Kidney (tissue), 14 donors: Measurements from ENCODE around the gene SLC2A5. TPM values are rescaled to one million over a fixed set of nuclear protein-coding genes. Genes with fewer than 3 reads are reported as not detected.

Source experiments
- DNase-seq, 5 donors: peaks; one replicate each; pipeline ENCODE4 v3.0.0-alpha.2; 2013 to 2020
- FAIRE-seq: peaks from 2 replicates; lab custom pipeline; 2012; peaks lifted over from hg19 to GRCh38; lab: Jason Lieb, UNC
- H3K27ac ChIP-seq, 2 donors: one replicate each; pipeline ENCODE4 v1.7.0; 2013; ENCODE audit warnings: low read depth in 2 of 2, low read length in 2 of 2, inconsistent platforms in 1 of 2
- H3K27me3 ChIP-seq: one replicate; pipeline ENCODE4 v1.7.1; 2013; ENCODE audit warnings: low read length, inconsistent platforms; ENCODE audit not compliant: control insufficient read depth, insufficient read depth
- H3K36me3 ChIP-seq, 3 donors: one replicate each; pipeline versions ENCODE4 v1.7.0 to v1.7.1; 2013; ENCODE audit warnings: low read length in 3 of 3, control low read depth in 1 of 3, inconsistent platforms in 1 of 3; ENCODE audit not compliant: insufficient read depth in 3 of 3, control insufficient read depth in 2 of 3
- H3K4me1 ChIP-seq, 3 donors: one replicate each; pipeline versions ENCODE4 v1.7.0 to v1.7.1; 2013; ENCODE audit warnings: low read length in 3 of 3, inconsistent platforms in 1 of 3, low read depth in 1 of 3; ENCODE audit not compliant: control insufficient read depth in 2 of 3, insufficient read depth in 2 of 3
- H3K4me3 ChIP-seq, 3 donors: one replicate each; pipeline versions ENCODE4 v1.7.0 to v1.8.1; 2013; ENCODE audit warnings: low read length in 3 of 3, control low read depth in 1 of 3, inconsistent platforms in 1 of 3
- H3K9ac ChIP-seq, 3 donors: one replicate each; pipeline versions ENCODE4 v1.7.0 to v1.7.1; 2013; ENCODE audit warnings: low read length in 3 of 3, control low read depth in 1 of 3, inconsistent platforms in 1 of 3
- H3K9me3 ChIP-seq, 3 donors: one replicate each; pipeline versions ENCODE4 v1.7.0 to v1.7.1; 2013; ENCODE audit warnings: low read length in 3 of 3, control low read depth in 1 of 3, inconsistent platforms in 1 of 3; ENCODE audit not compliant: control insufficient read depth in 2 of 3, insufficient read depth in 1 of 3
- CTCF ChIP-seq: IDR thresholded peaks from 3 replicates; pipeline ENCODE4 v1.5.1; 2012; ENCODE audit warnings: mild to moderate bottlenecking, moderate library complexity, borderline replicate concordance; ENCODE audit not compliant: insufficient read depth; ENCODE audit errors: extremely low read depth
- intact Hi-C: fragments of 100-400 bp; cut with DNase I; formaldehyde crosslinking; loops from one replicate; pipeline ENCODE4 v1.11.1; 2022
- polyA plus RNA-seq: library from polyadenylated mRNA; stranded (reverse); fragments of 350-450 nt; fragmentation: Illumina TruSeq; extraction: RNeasy Lipid Tissue Mini Kit (QIAGEN cat#74804); gene quantifications from one replicate; pipeline ENCODE4 v1.2.3, GENCODE V29; 2014; ENCODE audit warnings: low read depth, low replicate concordance; ENCODE audit not compliant: insufficient read depth
- total RNA-seq: library from RNA; stranded (reverse); fragmentation: NEBNext Ultra II Directional; extraction: Animal tissue kit (Norgen Biotek cat#: 25700); gene quantifications from one replicate; pipeline ENCODE4 v1.2.1, GENCODE V29; 2021
- donor health status: control.
- donor health status: control.
- donor health status: control.
- donor health status: control.
- donor health status: control.
- donor health status: DM: yes; HTN: yes; CAD: no.
- donor health status: Normal renal cell carcinoma (clear cell type).

Gene SLC2A5
- total and polyA plus RNA-seq, 2 donors from 2014 or later, result 6.4 to 9.0 TPM

- Histone ChIP-seq H3K36me3 (no peaks in the 10 kb centered on the region), H3K27me3 (no peaks in the 10 kb centered on the region), H3K4me3 (no peak overlapping the region), H3K27ac (no peak overlapping the region), H3K9me3 (no peaks in the 10 kb centered on the region), H3K9ac (no peak overlapping the region), H3K4me1 (peaks cover 0 to 5% (median 3%) of the 10 kb centered on the region in 3 donors)
- DNase-seq (no peak), FAIRE-seq (no peak)
- intact Hi-C loops, result no loop called here
- TF ChIP-seq CTCF, result no peak
Measured at GRCh38 chr1:9084906-9085305, 15.5 kb upstream of the SLC2A5 start.

- no peak overlapping the region for H3K27ac ChIP-seq
- no peaks in the 10 kb centered on the region for H3K9me3 ChIP-seq
- H3K27me3 ChIP-seq, result no peaks in the 10 kb centered on the region
- no peak for TF ChIP-seq CTCF
- no peak for DNase-seq
- no peak for FAIRE-seq
- intact Hi-C loops, result no loop called here
- no peaks in the 10 kb centered on the region for H3K36me3 ChIP-seq
- no peak overlapping the region for H3K9ac ChIP-seq
- H3K4me3 ChIP-seq, result no peak overlapping the region
- peaks cover 0 to 15% (median 12%) of the 10 kb centered on the region in 3 donors for H3K4me1 ChIP-seq
Measured at GRCh38 chr1:9081473-9081872, 12.0 kb upstream of the SLC2A5 start.

- Histone ChIP-seq H3K9me3 (no peaks in the 10 kb centered on the region), H3K4me3 (no peak overlapping the region), H3K36me3 (no peaks in the 10 kb centered on the region), H3K27me3 (no peaks in the 10 kb centered on the region), H3K9ac (no peak overlapping the region), H3K27ac (no peak overlapping the region), H3K4me1 (peaks cover 0 to 15% (median 12%) of the 10 kb centered on the region in 3 donors)
- TF ChIP-seq CTCF, result no peak
- intact Hi-C loops, result no loop called here
- no peak for FAIRE-seq
- no peak for DNase-seq
Measured at GRCh38 chr1:9080705-9081291, 11.4 kb upstream of the SLC2A5 start.
